ENCODE data around the gene OTOG.

GRCh38 chr11:17547051-17547577 is at the start of gene OTOG:
- TF ChIP-seq POLR2A (IDR thresholded peaks at IDR 0.05) = no peak
- TF ChIP-seq, protein P1, sequence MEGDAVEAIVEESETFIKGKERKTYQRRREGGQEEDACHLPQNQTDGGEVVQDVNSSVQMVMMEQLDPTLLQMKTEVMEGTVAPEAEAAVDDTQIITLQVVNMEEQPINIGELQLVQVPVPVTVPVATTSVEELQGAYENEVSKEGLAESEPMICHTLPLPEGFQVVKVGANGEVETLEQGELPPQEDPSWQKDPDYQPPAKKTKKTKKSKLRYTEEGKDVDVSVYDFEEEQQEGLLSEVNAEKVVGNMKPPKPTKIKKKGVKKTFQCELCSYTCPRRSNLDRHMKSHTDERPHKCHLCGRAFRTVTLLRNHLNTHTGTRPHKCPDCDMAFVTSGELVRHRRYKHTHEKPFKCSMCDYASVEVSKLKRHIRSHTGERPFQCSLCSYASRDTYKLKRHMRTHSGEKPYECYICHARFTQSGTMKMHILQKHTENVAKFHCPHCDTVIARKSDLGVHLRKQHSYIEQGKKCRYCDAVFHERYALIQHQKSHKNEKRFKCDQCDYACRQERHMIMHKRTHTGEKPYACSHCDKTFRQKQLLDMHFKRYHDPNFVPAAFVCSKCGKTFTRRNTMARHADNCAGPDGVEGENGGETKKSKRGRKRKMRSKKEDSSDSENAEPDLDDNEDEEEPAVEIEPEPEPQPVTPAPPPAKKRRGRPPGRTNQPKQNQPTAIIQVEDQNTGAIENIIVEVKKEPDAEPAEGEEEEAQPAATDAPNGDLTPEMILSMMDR (IDR thresholded peaks at IDR 0.05) = no peak

All from ovary (tissue), 3 donors.